HEK293 (cell line): ENCODE data around the gene BET1L.
A peak's percentile ranks its signal among the peaks of the same experiment; 100 is the strongest.

Source experiments
- CTCF ChIA-PET: fragments of 350-600 bp; formaldehyde crosslinking; extraction: SDS; loops from one replicate; lab custom pipeline; 2021; ENCODE audit warnings: antibody characterized with exemption; lab: Yijun Ruan, JAX
- POLR2A ChIA-PET: fragments of 300-600 bp; formaldehyde crosslinking; extraction: SDS; loops from one replicate; lab custom pipeline; 2020; ENCODE audit warnings: antibody characterized with exemption, inconsistent platforms; lab: Yijun Ruan, JAX
- H3K27ac ChIP-seq: fragments of 200-500 bp; sonication (Bioruptor generic); 2 replicates; pipeline ENCODE4 v1.5.1; 2014; ENCODE audit warnings: low read depth, low read length, control low read depth, inconsistent platforms; ENCODE audit errors: extremely low read depth
- H3K36me3 ChIP-seq, 2 experiments: fragments of 200-500 bp in 1 of 2; sonication (Bioruptor generic) in 1 of 2; 1 replicate in 1 of 2; 2 replicates in 1 of 2; pipeline ENCODE4 v1.5.1; 2014 to 2017; ENCODE audit warnings: inconsistent platforms in 2 of 2, low read length in 2 of 2; ENCODE audit not compliant: control insufficient read depth in 2 of 2, insufficient read depth in 1 of 2
- H3K4me1 ChIP-seq: fragments of 200-500 bp; sonication (Bioruptor generic); 2 replicates; pipeline ENCODE4 v1.5.1; 2014; ENCODE audit warnings: mild to moderate bottlenecking, low read length, inconsistent platforms; ENCODE audit not compliant: control insufficient read depth, insufficient read depth
- H3K4me3 ChIP-seq: 2 replicates; pipeline ENCODE4 v1.5.1; 2011; ENCODE audit warnings: low read depth, mild to moderate bottlenecking, control low read depth, low read length, moderate library complexity
- H3K9me3 ChIP-seq: fragments of 200-500 bp; sonication (Bioruptor generic); 2 replicates; pipeline ENCODE4 v1.5.1; 2014; ENCODE audit warnings: low read depth, low read length, inconsistent platforms; ENCODE audit not compliant: control insufficient read depth, insufficient read depth
- GFI1B ChIP-seq: fragments of 450-650 bp; formaldehyde crosslinking; IDR thresholded peaks from 2 replicates; pipeline ENCODE4 v1.5.1; 2016; ENCODE audit warnings: missing biosample characterization, missing genetic modification characterization
- GLI2 ChIP-seq: fragments of 450-650 bp; formaldehyde crosslinking; IDR thresholded peaks from 2 replicates; pipeline ENCODE4; 2017; ENCODE audit warnings: missing biosample characterization, missing genetic modification characterization, low read depth, borderline replicate concordance
- HOXC10 ChIP-seq: sonication (generic); formaldehyde crosslinking; IDR thresholded peaks from 2 replicates; pipeline ENCODE4 v1.8.1; 2023; ENCODE audit warnings: mild to moderate bottlenecking, missing genetic modification reagents
- OVOL3 ChIP-seq: fragments of 450-650 bp; formaldehyde crosslinking; IDR thresholded peaks from 2 replicates; pipeline ENCODE4 v1.5.1; 2016; ENCODE audit warnings: missing biosample characterization, missing genetic modification characterization
- REPIN1 ChIP-seq: fragments of 450-650 bp; formaldehyde crosslinking; IDR thresholded peaks from 2 replicates; pipeline ENCODE4 v1.5.1; 2017; ENCODE audit warnings: missing biosample characterization, missing genetic modification characterization, low read depth
- SCRT2 ChIP-seq: fragments of 450-650 bp; formaldehyde crosslinking; IDR thresholded peaks from 2 replicates; pipeline ENCODE4 v1.5.1; 2016; ENCODE audit warnings: missing biosample characterization, missing genetic modification characterization
- YY2 ChIP-seq: fragments of 450-650 bp; formaldehyde crosslinking; IDR thresholded peaks from 2 replicates; pipeline ENCODE4 v1.5.1; 2016; ENCODE audit warnings: missing biosample characterization, missing genetic modification characterization
- ZNF146 ChIP-seq: fragments of 450-650 bp; formaldehyde crosslinking; IDR thresholded peaks from 2 replicates; pipeline ENCODE4 v1.5.1; 2016; ENCODE audit warnings: missing biosample characterization, missing genetic modification characterization
- ZNF157 ChIP-seq: fragments of 450-650 bp; formaldehyde crosslinking; IDR thresholded peaks from 2 replicates; pipeline ENCODE4 v1.5.1; 2016; ENCODE audit warnings: missing biosample characterization, missing genetic modification characterization
- ZNF175 ChIP-seq: fragments of 450-650 bp; formaldehyde crosslinking; IDR thresholded peaks from 2 replicates; pipeline ENCODE4 v1.5.1; 2016; ENCODE audit warnings: missing biosample characterization, missing genetic modification characterization
- ZNF211 ChIP-seq: fragments of 450-650 bp; formaldehyde crosslinking; IDR thresholded peaks from 2 replicates; pipeline ENCODE4 v1.5.1; 2016; ENCODE audit warnings: low read depth, missing biosample characterization, missing genetic modification characterization
- ZNF548 ChIP-seq: fragments of 450-650 bp; formaldehyde crosslinking; IDR thresholded peaks from 2 replicates; pipeline ENCODE4 v1.5.1; 2016; ENCODE audit warnings: missing biosample characterization, missing genetic modification characterization
- ZNF610 ChIP-seq: fragments of 450-650 bp; formaldehyde crosslinking; IDR thresholded peaks from 2 replicates; pipeline ENCODE4 v1.5.1; 2016; ENCODE audit warnings: missing biosample characterization, missing genetic modification characterization, borderline replicate concordance
- ZNF623 ChIP-seq: fragments of 450-650 bp; formaldehyde crosslinking; IDR thresholded peaks from 2 replicates; pipeline ENCODE4 v1.5.1; 2016; ENCODE audit warnings: missing biosample characterization, missing genetic modification characterization
- ZNF654 ChIP-seq: fragments of 450-650 bp; formaldehyde crosslinking; IDR thresholded peaks from 2 replicates; pipeline ENCODE4 v1.5.1; 2016; ENCODE audit warnings: low read depth, missing biosample characterization, missing genetic modification characterization
- ZNF768 ChIP-seq: fragments of 450-650 bp; formaldehyde crosslinking; IDR thresholded peaks from 2 replicates; pipeline ENCODE4 v1.5.1; 2018; ENCODE audit warnings: missing biosample characterization, mild to moderate bottlenecking, missing genetic modification characterization
- ZXDB ChIP-seq: fragments of 450-650 bp; formaldehyde crosslinking; IDR thresholded peaks from 2 replicates; pipeline ENCODE4 v1.5.1; 2016; ENCODE audit warnings: missing biosample characterization, missing genetic modification characterization
- TF ChIP-seq, protein P1 (sequence below): fragments of 450-650 bp; formaldehyde crosslinking; IDR thresholded peaks from 2 replicates; pipeline ENCODE4 v1.5.1; 2016; ENCODE audit warnings: missing biosample characterization, missing genetic modification characterization
- TF ChIP-seq, protein P2 (sequence below): fragments of 450-650 bp; formaldehyde crosslinking; IDR thresholded peaks from 2 replicates; pipeline ENCODE4 v1.5.0; 2017; ENCODE audit warnings: missing biosample characterization, missing genetic modification characterization, borderline replicate concordance
- TF ChIP-seq, protein P3 (sequence below): fragments of 450-650 bp; formaldehyde crosslinking; IDR thresholded peaks from 2 replicates; pipeline ENCODE4 v1.5.1; 2016; ENCODE audit warnings: missing biosample characterization, missing genetic modification characterization
- TF ChIP-seq, protein P4 (sequence below): fragments of 450-650 bp; formaldehyde crosslinking; IDR thresholded peaks from 2 replicates; pipeline ENCODE4 v1.5.1; 2016; ENCODE audit warnings: missing biosample characterization, missing genetic modification characterization

Gene BET1L

DNA sequence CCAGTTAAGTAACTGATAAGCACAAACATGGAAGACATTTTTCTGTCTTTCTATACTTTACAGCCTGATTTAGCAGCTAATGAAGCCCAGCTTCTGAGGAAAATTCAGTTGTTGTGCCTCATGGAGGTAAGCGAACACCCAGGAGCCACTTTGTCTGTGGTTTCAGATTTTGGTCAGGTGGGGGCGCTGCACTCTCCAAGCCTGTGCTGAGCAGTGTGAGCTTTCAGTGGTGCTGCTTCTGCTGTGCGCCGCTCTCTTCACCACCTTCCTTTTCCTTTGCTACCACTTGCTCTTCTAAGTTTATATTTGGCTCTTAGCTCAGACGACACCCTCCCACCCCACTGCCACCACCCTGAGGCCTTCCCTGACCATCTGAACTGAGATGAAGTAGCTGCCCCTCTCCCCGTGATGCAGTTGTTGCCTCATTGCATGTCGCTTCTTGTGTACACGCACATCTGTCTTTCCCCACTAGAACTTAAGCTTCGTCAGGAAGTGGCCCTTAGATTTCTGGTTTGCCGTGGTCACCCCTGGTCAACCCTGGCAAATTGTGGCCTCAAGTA is 43.6 kb upstream of the BET1L start:
- no peaks in the 10 kb centered on the region for H3K4me1 ChIP-seq
- no peak overlapping the region for H3K27ac ChIP-seq
- POLR2A ChIA-PET = interaction anchor here (1.1 kb wide), 1 partner anchor 44 kb away, joined by 4 read pairs; the partner anchor contains the start of genes BET1L and RIC8A
- no peak for TF ChIP-seq ZNF548 (tag by site-specific recombination)
- peak; percentile 40 for TF ChIP-seq ZNF654 (tag by site-specific recombination)
- TF ChIP-seq, all 188 proteins: peak for 1
- H3K9me3 ChIP-seq = no peaks in the 10 kb centered on the region
- H3K4me3 ChIP-seq = no peak overlapping the region
- CTCF ChIA-PET = interaction anchor here (0.6 to 3.7 kb wide), 40 partner anchors 10 to 201 kb away, joined by 3 to 35 read pairs (median 5); partner anchors contain the start of genes BET1L, IFITM2, NLRP6 and PGGHG
- peaks cover 0 to 79% of the 10 kb centered on the region in 2 experiments for H3K36me3 ChIP-seq

DNA sequence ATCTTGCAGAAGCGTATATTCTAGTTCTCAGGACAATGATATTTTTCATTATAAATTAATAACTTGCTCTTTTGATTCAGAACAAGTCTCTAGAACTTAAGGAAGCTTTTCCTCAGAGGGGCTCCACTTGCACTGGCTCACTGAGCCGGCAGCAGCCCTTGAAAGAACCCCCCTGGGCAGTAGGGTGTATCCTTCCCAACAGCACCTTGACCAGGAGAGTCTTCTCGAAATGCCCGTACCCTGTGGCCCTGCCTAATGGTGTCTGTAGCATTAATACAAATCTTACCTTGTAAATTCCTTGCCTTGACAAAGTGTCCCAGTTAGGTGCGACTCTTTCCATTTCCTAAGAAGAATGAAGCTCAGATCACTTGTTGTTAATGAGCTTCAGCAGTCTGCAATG is 43.1 kb upstream of the BET1L start:
- Histone ChIP-seq H3K4me1 (no peaks in the 10 kb centered on the region), H3K36me3 (peaks cover 5 to 84% of the 10 kb centered on the region in 2 experiments), H3K27ac (no peak overlapping the region), H3K4me3 (no peak overlapping the region), H3K9me3 (no peaks in the 10 kb centered on the region)
- ChIA-PET CTCF (interaction anchor here (0.6 to 3.7 kb wide), 35 partner anchors 9 to 207 kb away, joined by 3 to 35 read pairs (median 6); partner anchors contain the start of genes BET1L, IFITM2, NLRP6 and PGGHG), POLR2A (interaction anchor here (1.1 kb wide), 1 partner anchor 43 kb away, joined by 4 read pairs; the partner anchor contains the start of genes BET1L and RIC8A)
- TF ChIP-seq ZXDB (no peak), HOXC10 (CRISPR knock-in tag) (no peak), GLI2 (no peak), OVOL3 (tag by site-specific recombination) (no peak), REPIN1 (tag by site-specific recombination) (no peak), ZNF157 (no peak), SCRT2 (tag by site-specific recombination) (no peak), ZNF623 (no peak), ZNF610 (no peak), YY2 (no peak), GFI1B (tag by site-specific recombination) (no peak), ZNF175 (tag by site-specific recombination) (no peak), ZNF146 (tag by site-specific recombination) (no peak), ZNF211 (no peak), ZNF768 (tag by site-specific recombination) (no peak)
- TF ChIP-seq, protein P1, sequence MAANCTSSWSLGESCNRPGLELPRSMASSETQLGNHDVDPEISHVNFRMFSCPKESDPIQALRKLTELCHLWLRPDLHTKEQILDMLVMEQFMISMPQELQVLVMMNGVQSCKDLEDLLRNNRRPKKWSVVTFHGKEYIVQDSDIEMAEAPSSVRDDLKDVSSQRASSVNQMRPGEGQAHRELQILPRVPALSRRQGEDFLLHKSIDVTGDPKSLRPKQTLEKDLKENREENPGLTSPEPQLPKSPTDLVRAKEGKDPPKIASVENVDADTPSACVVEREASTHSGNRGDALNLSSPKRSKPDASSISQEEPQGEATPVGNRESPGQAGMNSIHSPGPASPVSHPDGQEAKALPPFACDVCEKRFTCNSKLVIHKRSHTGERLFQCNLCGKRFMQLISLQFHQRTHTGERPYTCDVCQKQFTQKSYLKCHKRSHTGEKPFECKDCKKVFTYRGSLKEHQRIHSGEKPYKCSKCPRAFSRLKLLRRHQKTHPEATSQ (tag by site-specific recombination) = no peak
- TF ChIP-seq, protein P2, sequence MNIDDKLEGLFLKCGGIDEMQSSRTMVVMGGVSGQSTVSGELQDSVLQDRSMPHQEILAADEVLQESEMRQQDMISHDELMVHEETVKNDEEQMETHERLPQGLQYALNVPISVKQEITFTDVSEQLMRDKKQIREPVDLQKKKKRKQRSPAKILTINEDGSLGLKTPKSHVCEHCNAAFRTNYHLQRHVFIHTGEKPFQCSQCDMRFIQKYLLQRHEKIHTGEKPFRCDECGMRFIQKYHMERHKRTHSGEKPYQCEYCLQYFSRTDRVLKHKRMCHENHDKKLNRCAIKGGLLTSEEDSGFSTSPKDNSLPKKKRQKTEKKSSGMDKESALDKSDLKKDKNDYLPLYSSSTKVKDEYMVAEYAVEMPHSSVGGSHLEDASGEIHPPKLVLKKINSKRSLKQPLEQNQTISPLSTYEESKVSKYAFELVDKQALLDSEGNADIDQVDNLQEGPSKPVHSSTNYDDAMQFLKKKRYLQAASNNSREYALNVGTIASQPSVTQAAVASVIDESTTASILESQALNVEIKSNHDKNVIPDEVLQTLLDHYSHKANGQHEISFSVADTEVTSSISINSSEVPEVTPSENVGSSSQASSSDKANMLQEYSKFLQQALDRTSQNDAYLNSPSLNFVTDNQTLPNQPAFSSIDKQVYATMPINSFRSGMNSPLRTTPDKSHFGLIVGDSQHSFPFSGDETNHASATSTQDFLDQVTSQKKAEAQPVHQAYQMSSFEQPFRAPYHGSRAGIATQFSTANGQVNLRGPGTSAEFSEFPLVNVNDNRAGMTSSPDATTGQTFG (tag by site-specific recombination) = no peak
- TF ChIP-seq, protein P3, sequence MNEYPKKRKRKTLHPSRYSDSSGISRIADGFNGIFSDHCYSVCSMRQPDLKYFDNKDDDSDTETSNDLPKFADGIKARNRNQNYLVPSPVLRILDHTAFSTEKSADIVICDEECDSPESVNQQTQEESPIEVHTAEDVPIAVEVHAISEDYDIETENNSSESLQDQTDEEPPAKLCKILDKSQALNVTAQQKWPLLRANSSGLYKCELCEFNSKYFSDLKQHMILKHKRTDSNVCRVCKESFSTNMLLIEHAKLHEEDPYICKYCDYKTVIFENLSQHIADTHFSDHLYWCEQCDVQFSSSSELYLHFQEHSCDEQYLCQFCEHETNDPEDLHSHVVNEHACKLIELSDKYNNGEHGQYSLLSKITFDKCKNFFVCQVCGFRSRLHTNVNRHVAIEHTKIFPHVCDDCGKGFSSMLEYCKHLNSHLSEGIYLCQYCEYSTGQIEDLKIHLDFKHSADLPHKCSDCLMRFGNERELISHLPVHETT (tag by site-specific recombination) = no peak
- TF ChIP-seq, protein P4, sequence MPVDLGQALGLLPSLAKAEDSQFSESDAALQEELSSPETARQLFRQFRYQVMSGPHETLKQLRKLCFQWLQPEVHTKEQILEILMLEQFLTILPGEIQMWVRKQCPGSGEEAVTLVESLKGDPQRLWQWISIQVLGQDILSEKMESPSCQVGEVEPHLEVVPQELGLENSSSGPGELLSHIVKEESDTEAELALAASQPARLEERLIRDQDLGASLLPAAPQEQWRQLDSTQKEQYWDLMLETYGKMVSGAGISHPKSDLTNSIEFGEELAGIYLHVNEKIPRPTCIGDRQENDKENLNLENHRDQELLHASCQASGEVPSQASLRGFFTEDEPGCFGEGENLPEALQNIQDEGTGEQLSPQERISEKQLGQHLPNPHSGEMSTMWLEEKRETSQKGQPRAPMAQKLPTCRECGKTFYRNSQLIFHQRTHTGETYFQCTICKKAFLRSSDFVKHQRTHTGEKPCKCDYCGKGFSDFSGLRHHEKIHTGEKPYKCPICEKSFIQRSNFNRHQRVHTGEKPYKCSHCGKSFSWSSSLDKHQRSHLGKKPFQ = no peak
